ENCODE measurements around the gene CNMD.

GRCh38 chr13:52665325-52665724 lies 74.3 kb downstream of the CNMD start:
- TF ChIP-seq CTCF (IDR thresholded peaks at IDR 0.05) = peak in 4 of 6 experiments; percentile 8 to 50 (median 26)
- no peak for TF ChIP-seq POLR2A (IDR thresholded peaks at IDR 0.05)
